HL-60 (cell line): ENCODE results near the gene MMP24.

Experiments
- GABPA ChIP-seq: IDR thresholded peaks from 2 replicates; pipeline ENCODE4 v1.6.1; 2012; ENCODE audit warnings: low read depth
- POLR2AphosphoS5 ChIP-seq: IDR thresholded peaks from 2 replicates; pipeline ENCODE4 v1.6.1; 2012; ENCODE audit warnings: low read depth
- SPI1 ChIP-seq: IDR thresholded peaks from 2 replicates; pipeline ENCODE4 v1.6.1; 2012; ENCODE audit warnings: low read depth, mild to moderate bottlenecking, borderline replicate concordance
- TF ChIP-seq, protein P1 (sequence below): IDR thresholded peaks from one replicate; pipeline ENCODE4 v1.5.1; 2011; ENCODE audit warnings: low read length, control low read depth, inconsistent platforms; ENCODE audit not compliant: insufficient read depth
- TF ChIP-seq, protein P2 (sequence below): IDR thresholded peaks from 2 replicates; pipeline ENCODE4 v1.6.1; 2012; ENCODE audit warnings: low read depth; ENCODE audit not compliant: insufficient replicate concordance

DNA sequence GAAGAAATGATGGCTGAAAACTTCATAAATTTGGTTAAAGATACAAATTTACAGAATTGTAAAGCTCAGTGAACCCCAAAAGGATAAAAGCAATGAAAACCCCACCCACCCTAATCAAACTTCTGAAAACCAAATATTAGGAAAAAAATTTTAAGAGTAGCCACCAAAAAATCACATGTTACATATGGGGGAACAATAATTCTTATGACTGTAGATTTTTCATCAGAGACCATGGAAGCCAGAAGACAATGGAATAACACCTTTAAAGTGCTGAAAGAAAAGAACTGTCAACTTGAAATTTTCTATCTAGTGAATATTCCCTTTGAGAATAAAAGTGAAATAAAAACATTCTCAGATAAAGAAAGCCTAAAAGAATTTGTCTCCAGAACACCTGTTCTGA lies 30.2 kb upstream of the MMP24 start:
- TF ChIP-seq, protein P1, sequence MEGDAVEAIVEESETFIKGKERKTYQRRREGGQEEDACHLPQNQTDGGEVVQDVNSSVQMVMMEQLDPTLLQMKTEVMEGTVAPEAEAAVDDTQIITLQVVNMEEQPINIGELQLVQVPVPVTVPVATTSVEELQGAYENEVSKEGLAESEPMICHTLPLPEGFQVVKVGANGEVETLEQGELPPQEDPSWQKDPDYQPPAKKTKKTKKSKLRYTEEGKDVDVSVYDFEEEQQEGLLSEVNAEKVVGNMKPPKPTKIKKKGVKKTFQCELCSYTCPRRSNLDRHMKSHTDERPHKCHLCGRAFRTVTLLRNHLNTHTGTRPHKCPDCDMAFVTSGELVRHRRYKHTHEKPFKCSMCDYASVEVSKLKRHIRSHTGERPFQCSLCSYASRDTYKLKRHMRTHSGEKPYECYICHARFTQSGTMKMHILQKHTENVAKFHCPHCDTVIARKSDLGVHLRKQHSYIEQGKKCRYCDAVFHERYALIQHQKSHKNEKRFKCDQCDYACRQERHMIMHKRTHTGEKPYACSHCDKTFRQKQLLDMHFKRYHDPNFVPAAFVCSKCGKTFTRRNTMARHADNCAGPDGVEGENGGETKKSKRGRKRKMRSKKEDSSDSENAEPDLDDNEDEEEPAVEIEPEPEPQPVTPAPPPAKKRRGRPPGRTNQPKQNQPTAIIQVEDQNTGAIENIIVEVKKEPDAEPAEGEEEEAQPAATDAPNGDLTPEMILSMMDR: no peak
- TF ChIP-seq POLR2AphosphoS5 (no peak), SPI1 (no peak), GABPA (no peak)
- TF ChIP-seq, protein P2, sequence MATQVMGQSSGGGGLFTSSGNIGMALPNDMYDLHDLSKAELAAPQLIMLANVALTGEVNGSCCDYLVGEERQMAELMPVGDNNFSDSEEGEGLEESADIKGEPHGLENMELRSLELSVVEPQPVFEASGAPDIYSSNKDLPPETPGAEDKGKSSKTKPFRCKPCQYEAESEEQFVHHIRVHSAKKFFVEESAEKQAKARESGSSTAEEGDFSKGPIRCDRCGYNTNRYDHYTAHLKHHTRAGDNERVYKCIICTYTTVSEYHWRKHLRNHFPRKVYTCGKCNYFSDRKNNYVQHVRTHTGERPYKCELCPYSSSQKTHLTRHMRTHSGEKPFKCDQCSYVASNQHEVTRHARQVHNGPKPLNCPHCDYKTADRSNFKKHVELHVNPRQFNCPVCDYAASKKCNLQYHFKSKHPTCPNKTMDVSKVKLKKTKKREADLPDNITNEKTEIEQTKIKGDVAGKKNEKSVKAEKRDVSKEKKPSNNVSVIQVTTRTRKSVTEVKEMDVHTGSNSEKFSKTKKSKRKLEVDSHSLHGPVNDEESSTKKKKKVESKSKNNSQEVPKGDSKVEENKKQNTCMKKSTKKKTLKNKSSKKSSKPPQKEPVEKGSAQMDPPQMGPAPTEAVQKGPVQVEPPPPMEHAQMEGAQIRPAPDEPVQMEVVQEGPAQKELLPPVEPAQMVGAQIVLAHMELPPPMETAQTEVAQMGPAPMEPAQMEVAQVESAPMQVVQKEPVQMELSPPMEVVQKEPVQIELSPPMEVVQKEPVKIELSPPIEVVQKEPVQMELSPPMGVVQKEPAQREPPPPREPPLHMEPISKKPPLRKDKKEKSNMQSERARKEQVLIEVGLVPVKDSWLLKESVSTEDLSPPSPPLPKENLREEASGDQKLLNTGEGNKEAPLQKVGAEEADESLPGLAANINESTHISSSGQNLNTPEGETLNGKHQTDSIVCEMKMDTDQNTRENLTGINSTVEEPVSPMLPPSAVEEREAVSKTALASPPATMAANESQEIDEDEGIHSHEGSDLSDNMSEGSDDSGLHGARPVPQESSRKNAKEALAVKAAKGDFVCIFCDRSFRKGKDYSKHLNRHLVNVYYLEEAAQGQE: no peak
